Activated T-helper 1 cell treated with anti-CD3 and anti-CD28 coated beads, Interleukin-2, amount 50 U/mL, for 16 hours (primary cell): Measurements from ENCODE around the gene SEPTIN1.

Source experiments
- DNase-seq, 2 donors: peaks; one replicate each; pipeline ENCODE4 v3.0.0-alpha.2; 2020; ENCODE audit warnings: low read depth in 1 of 2, low spot score in 1 of 2

SEPTIN1 gene, protein sequence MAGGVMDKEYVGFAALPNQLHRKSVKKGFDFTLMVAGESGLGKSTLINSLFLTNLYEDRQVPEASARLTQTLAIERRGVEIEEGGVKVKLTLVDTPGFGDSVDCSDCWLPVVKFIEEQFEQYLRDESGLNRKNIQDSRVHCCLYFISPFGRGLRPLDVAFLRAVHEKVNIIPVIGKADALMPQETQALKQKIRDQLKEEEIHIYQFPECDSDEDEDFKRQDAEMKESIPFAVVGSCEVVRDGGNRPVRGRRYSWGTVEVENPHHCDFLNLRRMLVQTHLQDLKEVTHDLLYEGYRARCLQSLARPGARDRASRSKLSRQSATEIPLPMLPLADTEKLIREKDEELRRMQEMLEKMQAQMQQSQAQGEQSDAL

DNA sequence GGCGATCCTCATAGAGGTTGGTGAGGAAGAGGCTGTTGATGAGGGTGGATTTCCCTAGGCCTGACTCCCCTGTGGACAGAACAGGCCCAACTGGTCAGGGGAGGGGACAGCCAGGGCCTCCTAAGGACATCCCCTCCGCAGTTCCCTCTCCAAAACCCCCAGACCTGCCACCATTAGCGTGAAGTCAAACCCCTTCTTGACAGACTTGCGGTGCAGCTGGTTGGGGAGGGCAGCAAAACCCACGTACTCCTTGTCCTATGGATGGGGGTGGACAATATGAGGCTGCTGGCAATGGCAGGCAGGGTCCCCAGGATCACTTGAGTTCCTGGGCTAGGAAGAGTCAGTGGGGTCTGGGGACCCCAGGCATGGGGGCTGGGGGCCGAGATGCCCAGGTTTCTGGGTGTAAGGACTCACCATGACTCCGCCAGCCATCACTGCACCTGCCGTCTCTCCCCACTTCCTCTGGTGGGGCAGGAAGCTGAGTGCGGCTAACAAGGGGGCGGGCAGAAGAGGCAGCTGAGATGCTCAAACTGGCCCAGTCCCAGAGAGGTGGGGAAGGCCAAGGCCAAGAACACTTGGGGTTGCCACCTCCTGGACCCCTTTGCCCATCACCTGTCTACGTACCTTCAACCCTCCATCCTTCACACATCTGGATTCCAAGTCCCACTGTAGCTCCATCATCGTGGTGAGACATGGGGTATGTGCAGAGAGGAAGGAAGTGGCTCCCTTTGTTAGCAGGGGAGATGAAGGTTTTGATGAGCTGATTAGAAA is at the start of gene SEPTIN1:
TSS of gene SEPTIN1 (minus strand) at position 451 of the 771 bp plus-strand sequence. CDS start at position 432, 19 bp downstream.
- DNase-seq = peak; percentile 55 to 66

DNA sequence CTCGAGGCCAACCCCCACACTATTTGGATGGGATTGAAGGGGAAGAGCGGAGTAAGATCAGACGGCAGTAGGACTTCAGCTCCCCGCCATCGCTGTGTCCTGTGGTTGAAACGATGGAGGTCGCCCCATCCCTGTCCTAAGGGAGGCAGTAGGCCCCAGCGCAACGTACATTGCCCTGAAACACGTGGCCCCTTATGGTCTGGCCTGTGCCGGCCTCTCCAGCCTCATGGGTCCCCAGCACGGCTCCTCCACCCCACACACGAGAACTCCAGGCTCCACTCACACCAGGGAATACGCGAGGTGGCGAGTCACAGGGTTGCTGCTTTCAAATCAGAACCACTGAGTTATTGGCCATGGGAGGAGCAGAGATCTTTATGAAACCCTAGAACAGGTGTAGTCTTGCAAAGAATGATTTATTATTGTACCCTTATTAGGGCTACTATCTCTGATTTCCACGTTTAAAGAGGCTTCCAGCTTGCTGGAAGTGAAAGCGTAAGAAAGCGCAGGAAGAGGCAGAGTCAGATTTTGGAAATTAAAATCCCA is 48.1 kb upstream of the SEPTIN1 start:
- no peak for DNase-seq

DNA sequence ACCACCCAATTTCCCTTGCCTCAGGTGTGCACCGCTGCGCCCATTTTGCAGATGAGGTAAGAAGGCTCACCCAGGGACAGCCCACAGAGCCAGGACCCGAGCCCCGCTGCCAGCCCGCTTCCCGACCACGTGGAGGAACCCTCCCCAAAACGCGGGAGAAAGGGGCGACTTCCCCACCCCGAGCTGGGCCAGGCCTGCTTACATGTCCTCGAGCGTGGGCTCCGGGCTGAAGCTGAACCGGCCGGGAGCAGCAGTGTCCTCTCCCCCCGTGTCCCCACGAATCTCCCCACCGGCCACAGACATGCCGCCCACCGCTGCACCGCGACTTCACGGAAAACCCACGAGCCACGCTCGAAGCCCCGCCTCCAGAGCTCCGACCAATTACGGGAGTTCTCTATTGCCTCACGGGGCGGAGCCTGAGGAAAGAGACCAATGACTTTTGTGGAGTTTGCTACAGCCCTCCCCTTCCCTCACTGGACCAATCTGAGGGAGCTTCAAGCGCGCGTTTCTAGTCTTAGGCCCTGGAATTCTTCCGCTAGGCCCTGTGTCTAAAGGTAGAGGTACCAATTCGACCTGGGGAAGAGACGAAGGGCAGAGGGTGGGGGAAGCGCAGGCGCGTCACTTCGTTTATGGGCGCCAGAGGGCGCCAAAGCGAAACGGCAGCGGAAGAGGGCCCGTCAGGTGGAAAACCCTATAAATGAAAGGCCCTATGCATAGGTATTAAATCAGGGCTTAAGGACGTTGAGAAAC is 47.5 kb upstream of the SEPTIN1 start, which contains the start of gene DCTPP1:
TSS of gene DCTPP1 (minus strand) at position 353 of the 750 bp plus-strand sequence. CDS start at position 303, 50 bp downstream.
- DNase-seq = peak; percentile 83 to 91

DNA sequence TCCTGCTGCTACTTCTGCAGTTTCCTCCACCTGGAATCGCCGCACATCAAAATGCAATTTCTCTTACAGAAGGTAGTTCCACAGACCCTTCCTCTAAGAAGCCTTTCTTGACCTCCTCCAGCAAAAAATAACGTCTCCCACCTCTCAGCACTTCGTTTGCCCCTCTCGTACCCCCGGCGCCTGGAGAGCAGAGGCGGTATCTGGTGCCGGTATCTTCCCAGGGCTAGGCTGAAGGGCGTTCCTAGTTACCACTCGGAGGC is 47.0 kb upstream of the SEPTIN1 start:
- DNase-seq = no peak

DNA sequence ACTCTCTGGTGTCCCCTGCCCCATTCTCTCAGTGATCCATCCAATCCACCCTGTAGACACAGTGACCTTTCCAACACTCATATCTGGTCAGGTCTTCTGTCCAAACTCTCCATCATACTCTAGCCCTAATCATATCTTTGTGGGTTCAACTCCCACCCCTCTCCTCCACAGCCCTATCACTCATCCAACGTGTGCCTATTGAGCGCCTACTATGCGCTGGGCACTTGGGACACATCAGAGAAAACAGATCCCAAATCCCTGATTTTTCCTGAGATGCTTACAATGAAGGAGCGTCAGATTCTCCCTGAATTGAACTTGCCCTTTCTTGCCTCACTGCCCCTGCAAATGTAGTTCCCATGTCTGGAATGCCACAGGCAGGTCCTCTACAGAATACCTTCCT is 45.7 kb upstream of the SEPTIN1 start:
- DNase-seq = no peak

DNA sequence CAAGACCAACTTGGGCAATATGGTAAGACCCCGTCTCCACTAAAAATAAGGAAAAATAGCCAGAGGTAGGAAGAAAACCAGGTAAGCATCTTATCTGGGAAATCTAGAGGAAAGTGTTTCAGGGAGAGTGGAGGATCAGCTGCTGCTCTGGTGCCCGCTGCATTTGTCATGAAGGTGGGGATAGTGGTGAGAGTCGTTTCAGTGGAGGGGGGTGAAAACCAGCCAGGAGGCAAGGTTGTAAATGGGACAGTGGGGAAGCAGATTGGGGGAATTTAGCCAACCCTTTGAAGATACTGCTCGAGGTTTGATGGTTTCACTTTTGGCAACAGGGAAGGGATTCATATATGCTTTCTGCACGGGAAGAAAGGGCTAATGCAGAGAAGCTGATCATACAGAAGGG is 38.6 kb upstream of the SEPTIN1 start:
- DNase-seq = no peak

DNA sequence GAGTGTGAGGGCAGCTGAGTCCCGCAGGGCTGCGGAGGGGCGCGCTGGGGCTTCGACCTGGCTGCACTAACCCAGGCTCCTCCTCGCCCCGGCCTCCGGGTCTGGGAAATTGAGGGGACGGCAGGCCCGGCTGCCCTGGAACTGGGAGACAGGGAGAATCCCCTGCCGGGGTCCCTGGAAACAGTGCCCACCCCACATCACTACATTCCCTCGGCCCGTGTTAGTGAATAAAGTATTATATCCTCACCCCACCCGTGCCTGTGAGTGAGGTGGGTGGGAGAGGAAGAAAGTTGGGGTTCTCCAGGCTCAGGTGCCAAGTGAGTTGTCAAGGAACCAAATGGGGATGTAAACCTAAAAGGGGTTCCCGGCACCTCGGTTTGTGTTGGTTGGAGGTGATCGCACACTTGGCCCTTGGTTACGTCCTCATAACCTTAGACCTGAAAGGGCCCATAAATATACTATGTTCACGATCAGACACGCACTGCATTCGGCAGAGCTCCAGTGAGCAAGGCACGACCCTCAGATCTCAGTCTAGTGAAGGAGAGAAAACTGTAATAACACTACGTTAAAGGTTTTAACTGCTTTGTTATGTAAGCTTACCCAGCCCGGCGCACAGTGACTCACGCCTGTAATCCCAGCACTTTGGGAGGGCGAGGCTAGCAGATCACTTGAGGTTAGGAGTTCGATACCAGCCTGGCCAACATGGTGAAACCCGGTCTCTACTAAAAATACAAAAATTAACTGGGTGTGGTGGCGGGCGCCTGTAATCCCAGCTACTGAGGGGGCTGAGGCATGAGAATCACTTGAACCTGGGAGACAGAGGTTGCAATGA is 36.2 kb upstream of the SEPTIN1 start:
- DNase-seq = no peak

DNA sequence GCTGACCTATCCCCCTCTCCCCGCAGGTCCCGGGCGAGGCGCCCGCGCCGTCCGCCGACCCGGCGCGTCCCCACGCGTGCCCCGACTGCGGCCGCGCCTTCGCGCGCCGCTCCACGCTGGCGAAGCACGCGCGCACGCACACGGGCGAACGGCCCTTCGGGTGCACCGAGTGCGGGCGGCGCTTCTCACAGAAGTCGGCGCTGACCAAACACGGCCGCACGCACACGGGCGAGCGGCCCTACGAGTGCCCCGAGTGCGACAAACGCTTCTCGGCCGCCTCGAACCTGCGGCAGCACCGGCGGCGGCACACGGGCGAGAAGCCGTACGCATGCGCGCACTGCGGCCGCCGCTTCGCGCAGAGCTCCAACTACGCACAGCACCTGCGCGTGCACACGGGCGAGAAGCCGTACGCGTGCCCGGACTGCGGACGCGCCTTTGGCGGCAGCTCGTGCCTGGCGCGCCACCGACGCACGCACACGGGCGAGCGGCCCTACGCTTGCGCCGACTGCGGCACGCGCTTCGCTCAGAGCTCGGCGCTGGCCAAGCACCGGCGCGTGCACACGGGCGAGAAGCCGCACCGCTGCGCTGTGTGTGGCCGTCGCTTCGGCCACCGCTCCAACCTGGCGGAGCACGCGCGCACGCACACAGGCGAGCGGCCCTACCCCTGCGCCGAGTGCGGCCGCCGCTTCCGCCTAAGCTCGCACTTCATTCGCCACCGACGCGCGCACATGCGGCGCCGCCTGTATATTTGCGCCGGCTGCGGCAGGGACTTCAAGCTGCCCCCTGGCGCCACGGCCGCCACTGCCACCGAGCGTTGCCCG is 35.4 kb upstream of the SEPTIN1 start:
- peak; percentile 65 to 83 for DNase-seq

DNA sequence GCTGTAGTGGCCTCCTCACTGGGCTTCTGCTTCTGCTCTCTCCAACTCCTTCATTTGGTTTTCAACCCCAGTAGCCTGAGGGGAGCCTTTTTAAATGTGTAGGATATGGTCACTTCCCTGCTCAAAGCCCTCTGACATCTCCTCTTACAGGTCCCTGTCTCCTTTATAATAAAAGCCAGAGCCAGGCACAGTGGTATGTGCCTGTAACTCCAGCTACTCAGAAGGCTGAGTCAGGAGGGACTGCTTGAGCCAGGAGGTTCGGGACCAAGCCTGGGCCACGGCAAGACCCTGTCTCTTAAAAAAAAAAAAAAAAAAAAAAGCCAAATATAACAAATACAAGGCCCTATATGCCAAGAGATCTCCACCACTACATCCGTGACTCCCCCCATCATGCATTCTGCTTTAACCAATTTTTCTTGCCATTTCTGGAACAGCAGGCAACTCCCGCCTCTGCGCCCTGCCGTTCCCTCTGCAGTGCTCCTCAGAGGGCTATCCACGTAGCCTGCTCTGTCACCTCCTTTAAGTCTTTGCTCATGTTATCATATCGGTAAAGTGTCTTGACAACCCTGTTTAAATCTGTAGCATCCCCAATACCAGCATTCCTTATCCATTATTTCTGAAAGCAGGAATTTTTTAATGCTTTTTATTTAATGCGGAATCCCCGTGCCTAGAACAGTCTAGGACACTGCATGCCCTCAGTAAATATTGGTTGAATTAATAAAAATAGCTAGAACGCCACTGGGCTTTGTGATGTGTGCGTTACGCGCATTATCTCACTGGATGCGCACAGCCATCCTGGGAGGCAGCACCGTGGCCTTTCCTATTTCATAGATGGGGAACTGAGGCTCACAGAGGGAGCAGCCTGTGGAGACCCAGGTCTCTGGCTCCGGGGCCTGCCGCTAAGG is 34.5 kb upstream of the SEPTIN1 start:
- no peak for DNase-seq

DNA sequence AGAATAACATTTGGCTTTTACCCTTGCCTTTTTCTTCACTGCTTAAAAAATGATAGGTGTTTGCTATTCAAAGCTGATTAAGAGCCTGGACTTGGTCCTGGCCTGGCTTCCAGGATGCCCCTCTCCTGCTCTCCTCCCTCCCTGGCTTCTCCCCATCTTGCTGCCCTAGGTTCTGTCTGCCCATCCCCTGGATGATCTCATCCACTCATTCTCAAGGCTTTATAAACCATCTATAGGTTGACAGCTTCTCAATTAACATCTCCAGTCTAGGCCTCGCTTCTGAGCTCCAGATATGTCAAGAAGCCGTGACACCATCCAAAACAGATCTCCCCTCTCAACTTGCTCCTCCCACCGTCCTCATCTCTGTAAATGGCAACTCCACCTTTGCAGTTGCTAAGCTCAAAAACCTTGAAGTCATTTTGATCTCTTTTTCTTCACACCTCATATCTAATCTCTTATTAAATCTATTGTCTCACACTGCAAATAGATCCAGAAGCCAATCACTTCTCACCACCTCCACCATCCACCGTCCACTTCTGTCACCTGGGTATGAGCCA is 33.8 kb upstream of the SEPTIN1 start:
- no peak for DNase-seq

DNA sequence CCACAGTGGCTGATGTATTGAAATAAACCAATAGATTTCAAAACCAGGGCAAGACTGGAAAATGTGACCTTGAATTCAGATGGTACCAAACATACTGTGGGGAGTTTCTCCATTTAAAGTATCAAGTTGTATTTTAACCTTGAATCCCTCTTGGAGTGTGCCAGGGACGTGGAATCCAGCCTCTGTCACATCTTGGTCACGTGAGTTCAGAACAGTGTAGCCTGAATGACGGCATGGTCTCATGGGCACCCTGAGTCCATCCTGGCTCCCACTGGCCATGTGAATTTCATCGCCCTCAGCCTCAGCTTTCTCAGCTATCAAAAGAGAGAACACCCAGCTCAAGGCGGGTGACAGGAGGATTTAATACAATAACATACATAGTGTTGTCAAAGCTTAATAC is 31.8 kb upstream of the SEPTIN1 start:
- no peak for DNase-seq

DNA sequence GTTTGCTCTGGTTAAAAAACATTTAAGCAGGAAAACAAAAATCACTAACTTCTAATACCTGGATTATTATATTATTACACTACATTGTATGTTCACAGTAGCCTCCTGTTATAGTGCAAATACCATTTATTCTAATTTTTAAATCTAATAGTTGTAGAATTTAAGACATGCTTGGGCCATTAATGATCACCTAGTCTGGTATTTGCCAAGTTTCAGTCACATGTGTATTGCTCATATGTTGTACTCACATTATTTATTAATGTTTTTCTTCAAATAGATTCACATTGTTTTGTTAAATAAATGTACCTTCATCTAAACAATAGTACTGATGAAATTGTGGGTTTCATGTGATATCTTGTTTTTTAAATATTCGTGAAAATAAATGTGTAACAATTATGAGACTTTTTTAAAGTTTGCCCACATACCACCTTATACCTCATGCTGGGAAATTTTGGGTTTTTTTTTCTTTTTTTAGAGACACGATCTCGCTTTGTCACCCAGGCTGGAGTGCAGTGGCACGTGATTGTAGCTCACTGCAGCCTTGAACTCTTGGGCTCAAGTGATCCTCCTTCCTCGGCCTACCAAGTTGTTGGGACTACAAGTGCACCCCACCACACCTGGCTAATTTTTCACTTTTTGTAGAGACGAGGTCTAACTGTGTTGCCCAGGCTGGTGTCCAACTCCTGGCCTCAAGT is 30.9 kb upstream of the SEPTIN1 start:
- DNase-seq = no peak

DNA sequence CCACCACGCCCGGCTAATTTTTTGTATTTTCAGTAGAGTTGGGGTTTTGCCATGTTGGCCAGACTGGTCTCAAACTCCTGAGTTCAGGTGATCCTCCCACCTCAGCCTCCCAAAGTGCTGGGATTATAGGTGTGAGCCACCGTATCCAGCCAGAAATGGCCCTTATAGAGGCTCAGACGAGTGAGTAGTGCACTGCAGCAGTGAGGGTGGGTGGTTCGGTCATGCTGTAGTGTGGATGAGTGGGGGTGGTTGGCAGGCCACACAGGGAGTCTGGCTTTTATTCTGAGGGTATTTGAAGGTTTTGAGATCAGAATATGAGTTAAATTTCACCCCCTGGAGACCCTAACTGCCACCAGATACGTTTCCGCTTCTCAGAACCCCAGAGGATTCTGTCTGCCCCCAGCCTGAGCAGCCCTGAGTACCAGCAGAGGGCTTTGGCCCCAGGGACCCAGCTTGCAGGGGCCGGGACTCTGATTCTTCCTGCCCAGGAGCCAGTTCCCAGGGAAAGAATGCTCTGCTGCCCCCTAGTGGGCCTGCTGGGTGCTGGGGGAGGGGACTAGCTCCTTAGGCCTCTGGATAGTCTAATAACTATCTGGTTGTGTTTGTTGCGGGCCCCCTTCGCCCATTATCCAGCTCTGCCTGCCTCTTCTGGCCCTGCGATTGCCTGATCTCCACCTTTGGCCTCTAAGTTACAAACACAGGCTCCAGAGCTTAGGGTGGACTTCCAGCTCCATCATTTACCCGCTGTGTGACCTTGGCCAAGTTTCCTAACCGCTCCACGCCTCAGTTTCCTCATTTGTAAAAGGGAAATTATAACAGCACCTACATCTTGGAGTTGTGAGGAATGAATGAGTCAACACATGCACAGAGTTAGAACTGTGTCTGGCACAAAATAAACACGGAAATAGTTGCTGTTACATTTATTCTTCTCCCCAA is 27.0 kb upstream of the SEPTIN1 start:
- peak; percentile 90 to 95 for DNase-seq

DNA sequence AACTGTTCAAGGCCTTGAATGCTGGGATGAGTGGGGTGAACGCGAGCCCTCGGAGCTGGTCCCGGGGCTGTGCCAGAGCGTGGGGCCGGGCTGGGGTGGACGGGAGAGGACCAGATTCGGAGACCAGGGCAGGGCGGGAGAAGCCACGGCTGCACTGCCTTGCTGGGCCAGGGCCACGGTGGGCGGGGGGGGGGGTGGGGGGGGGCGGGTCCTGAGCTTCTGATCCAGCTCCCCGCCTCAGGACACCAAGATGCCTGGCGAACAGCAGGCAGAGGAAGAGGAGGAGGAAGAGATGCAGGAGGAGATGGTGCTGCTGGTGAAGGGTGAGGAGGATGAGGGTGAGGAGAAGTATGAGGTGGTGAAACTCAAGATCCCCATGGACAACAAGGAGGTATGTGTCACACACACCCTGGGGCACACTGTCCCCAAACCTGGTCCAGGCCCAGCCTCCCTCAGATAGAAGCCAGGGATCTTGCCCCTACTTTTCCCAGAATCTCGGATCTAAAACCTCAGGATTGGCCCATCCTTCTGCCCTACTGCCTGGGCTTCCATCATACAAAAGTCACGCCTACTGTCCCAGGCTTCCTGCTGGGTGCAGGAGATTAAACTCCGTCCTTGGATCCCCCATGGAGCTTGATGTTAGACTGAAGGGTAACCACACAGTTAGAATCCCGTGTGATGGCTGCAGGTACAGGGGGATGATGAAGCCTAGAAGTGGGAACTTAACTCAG is 25.6 kb upstream of the SEPTIN1 start:
- no peak for DNase-seq

DNA sequence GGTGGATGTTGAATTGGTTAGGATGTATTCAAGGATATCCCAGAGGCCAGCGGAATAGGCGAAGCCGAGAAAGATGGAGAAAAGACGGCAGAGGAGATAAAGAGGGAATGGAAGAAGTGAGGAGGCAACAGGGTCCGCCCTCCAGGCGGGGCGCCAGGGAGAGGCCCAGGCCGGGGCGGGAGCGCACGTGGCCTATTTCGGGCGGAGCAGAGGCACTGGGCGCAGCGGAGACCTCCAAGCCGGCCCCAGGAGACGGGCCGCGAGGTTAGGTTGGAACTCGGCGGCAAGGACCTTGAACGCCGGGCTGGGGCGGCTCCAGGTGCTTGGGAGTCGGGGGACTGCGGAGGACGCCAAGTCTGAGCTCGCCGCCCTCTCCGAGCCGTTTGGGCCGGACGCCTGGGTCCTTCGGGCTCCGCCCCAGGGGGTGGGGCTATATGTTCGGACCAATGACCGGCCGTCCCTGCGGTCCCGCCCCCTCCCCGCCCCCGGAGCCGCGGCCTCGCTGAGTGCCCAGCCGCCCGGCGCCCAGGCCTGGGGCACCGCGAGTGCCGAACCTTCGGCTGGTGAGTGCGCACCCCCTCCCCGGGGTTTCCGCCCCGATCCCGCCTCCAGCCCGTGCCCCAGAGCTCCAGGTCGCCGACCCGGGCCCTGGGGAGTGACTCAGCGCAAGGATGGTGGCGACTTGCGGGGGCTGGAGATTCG is 24.9 kb upstream of the SEPTIN1 start, which contains the start of gene ZNF771:
TSS of gene ZNF771 (plus strand) at position 505 of the 702 bp plus-strand sequence. CDS start 448 bp downstream, outside the sequence.
- DNase-seq = peak; percentile 80 to 88

DNA sequence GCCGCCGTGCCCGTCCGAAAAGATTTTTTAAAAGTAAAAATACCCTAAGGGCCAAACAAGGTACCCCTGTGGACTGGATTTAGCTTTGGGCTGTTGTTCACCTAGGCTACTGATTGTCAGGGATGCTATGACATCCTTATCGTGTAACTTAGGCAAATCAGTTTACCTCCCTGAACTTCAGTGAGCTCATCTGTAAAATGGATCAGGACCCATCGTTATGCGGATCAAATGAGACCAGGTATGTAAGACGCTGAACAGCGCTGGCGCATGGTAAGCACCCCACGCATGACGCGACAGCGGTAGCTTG is 24.4 kb upstream of the SEPTIN1 start:
- no peak for DNase-seq
